ENCODE data around the gene LUC7L. TPM values are rescaled to one million over a fixed set of nuclear protein-coding genes. Genes with fewer than 3 reads are reported as not detected.
A peak's percentile ranks its signal among the peaks of the same experiment; 100 is the strongest.
"Not testable (repeated sequence)": the region's sequence is repeated elsewhere in the genome, so short reads cannot be mapped to it uniquely, and the experiment has no call there.

LUC7L gene
- total RNA-seq, 1 donor from 2014 or later = 154 TPM

DNA sequence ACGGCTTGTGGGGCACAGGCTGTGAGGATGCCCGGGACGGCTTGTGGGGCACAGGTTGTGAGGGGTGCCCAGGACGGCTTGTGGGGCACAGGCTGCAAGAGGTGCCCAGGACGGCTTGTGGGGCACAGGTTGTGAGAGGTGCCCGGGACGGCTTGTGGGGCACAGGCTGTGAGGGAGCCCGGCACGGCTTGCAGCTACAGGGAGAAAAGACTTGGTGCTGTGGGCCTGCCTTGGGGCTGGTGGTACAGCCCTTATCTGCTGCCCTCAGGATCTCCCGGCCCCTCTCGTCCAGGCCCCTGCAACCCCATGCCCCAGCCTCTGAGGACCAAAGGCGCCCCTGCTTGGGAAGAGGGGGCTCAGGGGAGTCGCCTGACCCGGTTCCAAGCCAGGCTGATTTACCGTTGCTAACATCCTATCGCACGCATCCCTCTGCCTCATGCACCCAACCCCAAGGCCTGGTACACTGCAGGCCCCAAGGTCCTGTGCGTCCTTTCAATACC is 68.5 kb downstream of the LUC7L start:
- Mint-ChIP-seq H3K27ac (no peak overlapping the region), H3K9me3 (no peaks in the 10 kb centered on the region), H3K4me1 (ENCODE audit: unreplicated experiment) (no peaks in the 10 kb centered on the region), H3K4me3 (no peak overlapping the region), H3K36me3 (no peaks in the 10 kb centered on the region), H3K27me3 (peaks cover 62% of the 10 kb centered on the region)
- no peak for DNase-seq (ENCODE audit: extremely low spot score, unreplicated experiment)
- TF ChIP-seq, protein P1, sequence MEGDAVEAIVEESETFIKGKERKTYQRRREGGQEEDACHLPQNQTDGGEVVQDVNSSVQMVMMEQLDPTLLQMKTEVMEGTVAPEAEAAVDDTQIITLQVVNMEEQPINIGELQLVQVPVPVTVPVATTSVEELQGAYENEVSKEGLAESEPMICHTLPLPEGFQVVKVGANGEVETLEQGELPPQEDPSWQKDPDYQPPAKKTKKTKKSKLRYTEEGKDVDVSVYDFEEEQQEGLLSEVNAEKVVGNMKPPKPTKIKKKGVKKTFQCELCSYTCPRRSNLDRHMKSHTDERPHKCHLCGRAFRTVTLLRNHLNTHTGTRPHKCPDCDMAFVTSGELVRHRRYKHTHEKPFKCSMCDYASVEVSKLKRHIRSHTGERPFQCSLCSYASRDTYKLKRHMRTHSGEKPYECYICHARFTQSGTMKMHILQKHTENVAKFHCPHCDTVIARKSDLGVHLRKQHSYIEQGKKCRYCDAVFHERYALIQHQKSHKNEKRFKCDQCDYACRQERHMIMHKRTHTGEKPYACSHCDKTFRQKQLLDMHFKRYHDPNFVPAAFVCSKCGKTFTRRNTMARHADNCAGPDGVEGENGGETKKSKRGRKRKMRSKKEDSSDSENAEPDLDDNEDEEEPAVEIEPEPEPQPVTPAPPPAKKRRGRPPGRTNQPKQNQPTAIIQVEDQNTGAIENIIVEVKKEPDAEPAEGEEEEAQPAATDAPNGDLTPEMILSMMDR (conservative IDR thresholded peaks at IDR 0.05) = no peak

GRCh38 chr16:160242-160641 is 69.0 kb downstream of the LUC7L start:
- H3K4me1 Mint-ChIP-seq (ENCODE audit: unreplicated experiment); H3K4me3 Mint-ChIP-seq; H3K27ac Mint-ChIP-seq; H3K9me3 Mint-ChIP-seq; H3K36me3 Mint-ChIP-seq; DNase-seq (ENCODE audit: extremely low spot score, unreplicated experiment): not testable (repeated sequence)
- peaks cover 61% of the 10 kb centered on the region for H3K27me3 Mint-ChIP-seq

- Mint-ChIP-seq H3K4me1 (ENCODE audit: unreplicated experiment) (peaks cover 7% of the 10 kb centered on the region), H3K27me3 (peaks cover 65% of the 10 kb centered on the region), H3K36me3 (peaks cover 4% of the 10 kb centered on the region), H3K27ac (no peak overlapping the region), H3K9me3 (no peaks in the 10 kb centered on the region), H3K4me3 (no peak overlapping the region)
- no peak for DNase-seq (ENCODE audit: extremely low spot score, unreplicated experiment)
- TF ChIP-seq, protein P1 (conservative IDR thresholded peaks at IDR 0.05) = no peak
Observed at GRCh38 chr16:159136-159849, 70.0 kb downstream of the LUC7L start.

GRCh38 chr16:155031-155398 is 74.2 kb downstream of the LUC7L start:
- TF ChIP-seq, protein P1 (conservative IDR thresholded peaks at IDR 0.05) = no peak
- Mint-ChIP-seq H3K4me3 (peak overlapping the region; percentile 88), H3K9me3 (no peaks in the 10 kb centered on the region), H3K27me3 (peaks cover 67% of the 10 kb centered on the region), H3K36me3 (peaks cover 4% of the 10 kb centered on the region), H3K4me1 (ENCODE audit: unreplicated experiment) (peaks cover 7% of the 10 kb centered on the region), H3K27ac (no peak overlapping the region)
- no peak for DNase-seq (ENCODE audit: extremely low spot score, unreplicated experiment)

- Mint-ChIP-seq H3K27me3 (peaks cover 67% of the 10 kb centered on the region), H3K4me1 (ENCODE audit: unreplicated experiment) (peaks cover 7% of the 10 kb centered on the region)
- DNase-seq (ENCODE audit: extremely low spot score, unreplicated experiment) = no peak
Observed at GRCh38 chr16:154217-155030, 74.8 kb downstream of the LUC7L start.

DNA sequence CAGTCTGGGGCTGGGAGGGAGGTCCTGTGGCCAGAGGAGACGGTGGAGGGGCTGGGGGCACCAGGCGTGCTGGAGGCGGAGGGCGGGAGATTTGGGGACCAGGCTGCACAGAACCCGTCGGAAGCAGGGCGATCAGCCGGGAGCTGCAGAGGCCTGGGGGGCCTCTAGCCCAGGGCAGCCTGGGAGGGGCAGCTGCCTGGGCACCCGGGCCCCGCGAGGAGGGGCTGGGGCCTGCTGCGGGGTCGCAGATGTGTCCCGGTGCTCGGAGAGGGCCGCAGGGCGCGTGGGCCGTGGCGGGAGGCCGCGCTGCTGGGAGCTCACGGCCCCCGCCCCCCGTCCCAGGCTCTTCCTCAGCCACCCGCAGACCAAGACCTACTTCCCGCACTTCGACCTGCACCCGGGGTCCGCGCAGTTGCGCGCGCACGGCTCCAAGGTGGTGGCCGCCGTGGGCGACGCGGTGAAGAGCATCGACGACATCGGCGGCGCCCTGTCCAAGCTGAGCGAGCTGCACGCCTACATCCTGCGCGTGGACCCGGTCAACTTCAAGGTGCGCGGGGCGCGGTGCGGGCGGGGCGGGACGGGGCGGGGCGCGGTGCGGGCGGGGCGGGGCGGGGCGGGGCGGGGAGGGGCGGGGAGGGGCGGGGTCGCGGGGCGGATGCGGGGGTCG is 75.6 kb downstream of the LUC7L start:
- not testable (repeated sequence) for H3K9me3 Mint-ChIP-seq; DNase-seq (ENCODE audit: extremely low spot score, unreplicated experiment); H3K27ac Mint-ChIP-seq; H3K4me1 Mint-ChIP-seq (ENCODE audit: unreplicated experiment); H3K4me3 Mint-ChIP-seq; H3K36me3 Mint-ChIP-seq
- peaks cover 69% of the 10 kb centered on the region for H3K27me3 Mint-ChIP-seq

More at GRCh38 chr16:154217-155030, 74.8 kb downstream of the LUC7L start:
- TF ChIP-seq, protein P1 (conservative IDR thresholded peaks at IDR 0.05) = no peak
- H3K4me3 Mint-ChIP-seq = peak overlapping the region; percentile 88
- peaks cover 4% of the 10 kb centered on the region for H3K36me3 Mint-ChIP-seq
- no peak overlapping the region for H3K27ac Mint-ChIP-seq
- no peaks in the 10 kb centered on the region for H3K9me3 Mint-ChIP-seq

DNA sequence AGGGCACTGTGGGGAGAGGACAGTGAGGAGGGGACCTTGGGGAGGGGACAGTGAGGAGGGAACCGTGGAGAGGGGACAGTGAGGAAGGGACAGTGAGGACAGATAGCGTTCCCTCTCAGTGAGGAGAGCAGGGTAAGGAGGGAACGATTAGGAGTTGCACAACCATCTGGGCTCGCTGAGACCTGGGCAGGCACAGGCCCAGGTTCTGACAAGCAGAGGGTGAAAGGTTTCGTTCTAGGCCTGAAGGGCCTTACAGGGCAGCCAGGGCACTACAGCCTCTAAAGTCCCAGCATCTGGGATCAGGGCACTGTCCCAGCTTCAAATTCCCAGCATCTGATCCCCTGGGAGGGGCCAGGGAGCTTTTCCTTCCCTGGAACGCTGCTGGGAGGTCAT is 76.1 kb downstream of the LUC7L start:
- H3K27ac Mint-ChIP-seq; H3K36me3 Mint-ChIP-seq; DNase-seq (ENCODE audit: extremely low spot score, unreplicated experiment); H3K9me3 Mint-ChIP-seq; H3K4me1 Mint-ChIP-seq (ENCODE audit: unreplicated experiment); H3K4me3 Mint-ChIP-seq: not testable (repeated sequence)
- peaks cover 70% of the 10 kb centered on the region for H3K27me3 Mint-ChIP-seq
